SU-DHL-6 (cell line): ENCODE results near the gene ELAVL2.

Experiments
- EZH2phosphoT487 ChIP-seq: fragments of 200-600 bp; sonication (generic), shearing (Covaris generic); conservative IDR thresholded peaks from 2 replicates; pipeline ENCODE4 v1.6.1; 2018; ENCODE audit warnings: mild to moderate bottlenecking, antibody characterized with exemption, low read length, moderate library complexity, mixed read lengths
- TF ChIP-seq, protein P1 (sequence below): fragments of 200-600 bp; sonication (generic); IDR thresholded peaks from one replicate; pipeline ENCODE4 v1.5.1; 2017; ENCODE audit warnings: antibody characterized with exemption, mild to moderate bottlenecking, low read length, moderate library complexity; ENCODE audit not compliant: insufficient read depth, poor library complexity, severe bottlenecking

DNA sequence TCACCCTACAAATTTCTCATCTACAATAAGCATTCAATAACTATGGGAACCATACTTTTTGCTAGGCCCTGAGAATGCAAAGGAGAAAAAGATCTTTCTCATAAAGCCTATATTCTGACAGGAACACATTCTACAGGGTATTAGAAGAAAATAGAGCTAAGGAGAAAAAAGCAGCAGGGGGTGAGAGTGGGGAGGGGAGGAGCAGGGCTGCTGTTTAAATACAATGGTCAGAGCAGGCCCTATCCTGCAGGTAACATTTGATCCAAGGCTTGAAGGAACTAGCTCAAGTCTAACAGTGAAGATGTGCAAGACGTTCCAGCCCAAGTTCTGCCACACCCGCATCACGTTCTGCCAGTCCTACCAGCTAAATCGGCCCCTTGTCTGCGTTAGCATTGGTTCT, 89.7 kb downstream of the ELAVL2 start:
- TF ChIP-seq, protein P1, sequence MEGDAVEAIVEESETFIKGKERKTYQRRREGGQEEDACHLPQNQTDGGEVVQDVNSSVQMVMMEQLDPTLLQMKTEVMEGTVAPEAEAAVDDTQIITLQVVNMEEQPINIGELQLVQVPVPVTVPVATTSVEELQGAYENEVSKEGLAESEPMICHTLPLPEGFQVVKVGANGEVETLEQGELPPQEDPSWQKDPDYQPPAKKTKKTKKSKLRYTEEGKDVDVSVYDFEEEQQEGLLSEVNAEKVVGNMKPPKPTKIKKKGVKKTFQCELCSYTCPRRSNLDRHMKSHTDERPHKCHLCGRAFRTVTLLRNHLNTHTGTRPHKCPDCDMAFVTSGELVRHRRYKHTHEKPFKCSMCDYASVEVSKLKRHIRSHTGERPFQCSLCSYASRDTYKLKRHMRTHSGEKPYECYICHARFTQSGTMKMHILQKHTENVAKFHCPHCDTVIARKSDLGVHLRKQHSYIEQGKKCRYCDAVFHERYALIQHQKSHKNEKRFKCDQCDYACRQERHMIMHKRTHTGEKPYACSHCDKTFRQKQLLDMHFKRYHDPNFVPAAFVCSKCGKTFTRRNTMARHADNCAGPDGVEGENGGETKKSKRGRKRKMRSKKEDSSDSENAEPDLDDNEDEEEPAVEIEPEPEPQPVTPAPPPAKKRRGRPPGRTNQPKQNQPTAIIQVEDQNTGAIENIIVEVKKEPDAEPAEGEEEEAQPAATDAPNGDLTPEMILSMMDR, result no peak
- TF ChIP-seq EZH2phosphoT487, result no peak
